ENCODE results near the gene AP2A2.

Gene AP2A2

GRCh38 chr11:1017269-1018005, 91.8 kb downstream of the AP2A2 start:
- Mint-ChIP-seq H3K27ac (peak overlapping the region; percentile 3), H3K4me3 (no peak overlapping the region), H3K9me3 (peaks cover 15% of the 10 kb centered on the region), H3K36me3 (ENCODE audit: low read depth) (no peaks in the 10 kb centered on the region), H3K4me1 (ENCODE audit: low read depth) (peaks cover 18% of the 10 kb centered on the region), H3K27me3 (no peaks in the 10 kb centered on the region)
- DNase-seq = no peak

DNA sequence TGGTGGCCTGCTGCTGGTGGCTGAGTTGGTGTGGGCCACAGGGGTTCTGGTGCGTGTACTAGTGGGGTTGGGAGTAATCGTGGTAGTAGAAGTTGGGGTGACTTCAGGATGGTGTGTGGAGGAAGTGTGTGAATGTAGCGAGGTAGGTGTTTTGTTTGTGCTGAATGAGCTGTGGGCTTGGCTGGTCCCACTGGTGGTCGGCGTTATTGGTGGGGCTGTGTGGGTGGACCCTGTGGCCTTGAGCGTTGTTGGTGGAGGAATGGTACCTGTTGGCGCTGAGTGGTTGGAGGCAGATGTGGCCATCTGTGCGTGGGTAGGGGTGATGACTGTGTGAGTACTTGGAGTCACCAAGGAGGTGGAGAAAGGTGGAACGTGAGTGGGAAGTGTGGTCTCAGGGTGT, 92.4 kb downstream of the AP2A2 start:
- Mint-ChIP-seq H3K4me3 (no peak overlapping the region), H3K4me1 (ENCODE audit: low read depth) (peaks cover 18% of the 10 kb centered on the region), H3K27me3 (no peaks in the 10 kb centered on the region), H3K36me3 (ENCODE audit: low read depth) (no peaks in the 10 kb centered on the region), H3K27ac (no peak overlapping the region), H3K9me3 (peaks cover 15% of the 10 kb centered on the region)
- no peak for DNase-seq

DNA sequence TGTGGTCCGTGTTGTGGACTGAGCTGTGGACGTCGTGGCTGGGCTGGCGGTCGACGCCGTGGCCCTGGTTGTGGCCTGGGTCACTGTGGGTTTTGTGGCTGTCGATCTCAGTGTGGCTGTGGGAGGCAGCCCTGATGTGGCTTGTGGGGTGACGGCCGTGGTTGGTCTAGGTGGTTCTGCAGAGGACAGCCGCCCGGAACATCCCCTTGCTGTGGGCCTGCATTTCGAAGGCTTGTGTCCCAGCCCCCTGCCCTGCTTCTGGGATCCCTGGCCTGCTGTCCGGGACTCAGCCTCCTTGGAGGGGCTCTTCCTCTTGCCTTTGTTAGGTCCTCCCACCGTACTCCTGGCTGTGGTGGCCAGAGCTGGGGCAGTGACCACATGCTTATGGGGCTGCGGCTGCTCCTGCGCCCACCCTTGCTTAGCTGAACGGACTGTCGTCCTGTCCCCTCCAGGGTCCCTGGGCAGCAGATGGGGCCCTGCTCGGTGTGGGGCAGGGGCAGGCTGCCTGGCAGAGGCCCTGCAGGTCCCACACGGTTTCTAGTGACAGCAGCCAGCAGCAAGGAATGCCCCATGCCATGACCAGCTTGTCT, 93.7 kb downstream of the AP2A2 start:
- Mint-ChIP-seq H3K27me3 (no peaks in the 10 kb centered on the region), H3K27ac (no peak overlapping the region), H3K4me1 (ENCODE audit: low read depth) (peaks cover 18% of the 10 kb centered on the region), H3K36me3 (ENCODE audit: low read depth) (no peaks in the 10 kb centered on the region), H3K4me3 (no peak overlapping the region), H3K9me3 (peaks cover 15% of the 10 kb centered on the region)
- DNase-seq = no peak

DNA sequence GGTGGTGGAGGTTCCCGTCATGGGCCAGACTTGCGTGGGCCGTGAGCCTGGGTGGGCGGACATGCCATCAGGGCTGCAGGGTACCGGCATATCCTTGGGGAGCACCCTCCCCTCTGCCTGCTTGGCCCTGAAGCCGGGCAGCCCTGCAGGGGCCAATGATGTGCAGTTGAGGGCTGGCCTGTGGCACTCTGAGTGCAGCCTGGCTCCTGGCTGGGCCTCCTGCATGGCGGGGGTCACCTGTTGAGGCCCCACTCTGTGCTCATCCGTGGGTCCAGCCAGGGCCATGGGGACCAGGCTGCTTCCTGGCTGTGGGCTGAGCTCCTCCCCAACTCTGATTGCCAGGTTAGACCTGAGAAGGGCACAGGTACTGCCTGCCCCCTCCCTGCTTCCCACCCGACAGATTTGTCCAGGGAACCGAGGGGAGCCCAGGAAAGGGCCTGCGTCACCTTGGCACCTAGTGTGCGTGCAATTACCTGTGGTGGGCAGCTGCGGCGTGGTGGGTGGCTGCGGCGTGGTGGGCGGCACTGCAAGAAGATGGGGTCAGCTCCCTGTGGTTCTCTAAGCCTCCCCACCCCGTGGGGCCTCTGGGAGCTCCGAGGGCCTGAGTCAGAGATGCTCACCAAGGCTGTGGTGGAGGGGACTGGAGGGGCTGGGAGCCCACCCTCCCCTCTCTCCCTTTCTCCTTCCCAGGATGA, 94.7 kb downstream of the AP2A2 start:
- peaks cover 18% of the 10 kb centered on the region for H3K4me1 Mint-ChIP-seq (ENCODE audit: low read depth)
- peaks cover 15% of the 10 kb centered on the region for H3K9me3 Mint-ChIP-seq
- no peaks in the 10 kb centered on the region for H3K27me3 Mint-ChIP-seq
- H3K36me3 Mint-ChIP-seq (ENCODE audit: low read depth) = no peaks in the 10 kb centered on the region
- no peak for DNase-seq
- no peak overlapping the region for H3K27ac Mint-ChIP-seq
- H3K4me3 Mint-ChIP-seq = no peak overlapping the region

GRCh38 chr11:1022411-1022810, 96.7 kb downstream of the AP2A2 start:
- no peaks in the 10 kb centered on the region for H3K36me3 Mint-ChIP-seq (ENCODE audit: low read depth)
- peaks cover 7% of the 10 kb centered on the region for H3K4me1 Mint-ChIP-seq (ENCODE audit: low read depth)
- H3K9me3 Mint-ChIP-seq = peaks cover 6% of the 10 kb centered on the region
- no peak for DNase-seq
- H3K27ac Mint-ChIP-seq = no peak overlapping the region
- no peak overlapping the region for H3K4me3 Mint-ChIP-seq
- no peaks in the 10 kb centered on the region for H3K27me3 Mint-ChIP-seq

DNA sequence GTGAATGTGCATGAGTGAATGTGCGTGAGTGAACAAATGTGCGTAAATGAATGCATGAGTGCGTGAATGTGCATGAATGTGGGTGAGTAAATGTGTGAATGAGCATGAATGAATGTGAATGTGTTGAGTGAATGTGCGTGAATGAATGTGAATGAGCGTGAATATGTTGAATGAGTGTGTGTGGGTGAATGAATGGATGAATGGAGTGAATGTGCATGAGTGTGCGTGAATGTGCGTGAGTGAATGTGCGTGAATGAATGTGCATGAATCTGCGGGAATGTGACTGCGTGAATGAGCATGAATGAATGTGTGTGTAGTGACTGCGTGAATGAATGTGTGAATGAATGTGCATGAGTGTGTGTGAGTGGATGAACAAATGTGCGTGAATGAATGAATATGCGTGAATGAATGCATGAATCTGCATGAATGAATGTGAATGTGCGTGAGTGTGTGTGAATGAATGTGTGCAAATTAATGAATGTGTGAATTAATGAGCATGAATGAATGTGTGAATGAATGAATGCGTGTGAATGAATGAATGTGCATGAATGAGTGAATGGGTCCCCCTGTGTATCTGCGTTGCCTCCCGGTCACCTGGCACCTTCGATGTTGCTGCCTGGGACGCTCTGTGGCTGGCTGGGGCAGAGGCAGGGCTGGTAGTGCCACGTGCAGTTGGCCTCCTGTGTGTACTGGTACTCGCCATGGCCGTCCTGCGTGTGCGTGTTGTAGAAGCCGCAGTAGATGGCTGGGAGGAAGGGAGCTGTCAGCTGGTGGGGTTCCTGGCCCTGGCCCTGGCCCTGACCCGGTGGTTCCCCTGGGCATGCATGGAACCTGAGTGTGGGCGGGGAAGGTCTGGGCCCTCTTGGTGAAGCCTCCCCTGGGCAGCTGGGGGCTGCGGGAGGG, 97.5 kb downstream of the AP2A2 start:
- Mint-ChIP-seq H3K4me3 (no peak overlapping the region), H3K27ac (no peak overlapping the region), H3K36me3 (ENCODE audit: low read depth) (no peaks in the 10 kb centered on the region), H3K4me1 (ENCODE audit: low read depth) (peaks cover 1% of the 10 kb centered on the region), H3K27me3 (no peaks in the 10 kb centered on the region), H3K9me3 (peaks cover under 1% of the 10 kb centered on the region)
- no peak for DNase-seq

DNA sequence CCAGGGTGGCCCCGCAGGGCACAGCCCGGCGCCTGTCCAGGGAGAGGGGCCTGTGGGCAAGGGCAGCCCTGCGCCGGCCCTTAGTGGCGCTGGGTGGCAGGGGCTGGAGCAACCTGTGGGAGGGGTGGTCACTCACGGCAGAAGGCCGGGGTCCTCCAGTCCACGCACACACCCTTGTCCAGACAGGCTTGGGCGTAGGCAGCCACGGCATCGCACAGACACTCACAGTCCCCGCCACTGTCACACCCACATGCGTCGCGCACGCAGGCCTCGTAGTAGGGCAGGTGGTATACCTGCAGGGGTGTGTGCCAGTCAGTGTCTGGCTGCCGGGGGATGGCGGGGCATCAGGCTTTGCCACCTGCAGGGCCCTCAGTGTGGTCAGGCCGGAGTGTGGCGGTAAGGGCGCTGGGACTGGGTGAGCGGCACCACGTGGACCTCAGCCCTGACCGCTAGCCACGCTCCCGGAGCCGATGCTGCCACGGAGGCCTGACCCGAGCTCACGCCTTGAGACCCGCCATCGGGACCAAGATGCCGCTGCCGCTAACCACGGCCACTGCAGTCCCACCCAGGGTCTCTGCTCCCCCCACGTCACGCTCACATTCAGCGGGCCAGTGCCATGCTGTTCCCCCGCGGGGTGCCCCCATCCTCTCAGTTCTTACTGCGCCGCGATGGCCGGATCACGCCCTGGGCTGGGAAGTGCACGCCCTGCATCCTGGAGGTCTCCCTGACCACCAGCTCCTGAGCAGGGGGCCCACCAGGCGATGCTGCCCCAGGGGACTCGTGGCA, 98.3 kb downstream of the AP2A2 start:
- no peaks in the 10 kb centered on the region for H3K9me3 Mint-ChIP-seq
- no peaks in the 10 kb centered on the region for H3K36me3 Mint-ChIP-seq (ENCODE audit: low read depth)
- H3K27ac Mint-ChIP-seq = no peak overlapping the region
- no peak for DNase-seq
- no peaks in the 10 kb centered on the region for H3K27me3 Mint-ChIP-seq
- no peak overlapping the region for H3K4me3 Mint-ChIP-seq
- no peaks in the 10 kb centered on the region for H3K4me1 Mint-ChIP-seq (ENCODE audit: low read depth)

- no peaks in the 10 kb centered on the region for H3K4me1 Mint-ChIP-seq (ENCODE audit: low read depth)
- DNase-seq = no peak
- H3K27me3 Mint-ChIP-seq = no peaks in the 10 kb centered on the region
- H3K4me3 Mint-ChIP-seq = no peak overlapping the region
- H3K9me3 Mint-ChIP-seq = no peaks in the 10 kb centered on the region
- H3K36me3 Mint-ChIP-seq (ENCODE audit: low read depth) = no peaks in the 10 kb centered on the region
- no peak overlapping the region for H3K27ac Mint-ChIP-seq
Observed at GRCh38 chr11:1024597-1025409, 99.1 kb downstream of the AP2A2 start.

- no peak for DNase-seq
- Mint-ChIP-seq H3K36me3 (ENCODE audit: low read depth) (no peaks in the 10 kb centered on the region), H3K9me3 (no peaks in the 10 kb centered on the region), H3K4me3 (no peak overlapping the region), H3K4me1 (ENCODE audit: low read depth) (no peaks in the 10 kb centered on the region), H3K27me3 (no peaks in the 10 kb centered on the region), H3K27ac (no peak overlapping the region)
Observed at GRCh38 chr11:1025410-1026162, 99.9 kb downstream of the AP2A2 start.

DNA sequence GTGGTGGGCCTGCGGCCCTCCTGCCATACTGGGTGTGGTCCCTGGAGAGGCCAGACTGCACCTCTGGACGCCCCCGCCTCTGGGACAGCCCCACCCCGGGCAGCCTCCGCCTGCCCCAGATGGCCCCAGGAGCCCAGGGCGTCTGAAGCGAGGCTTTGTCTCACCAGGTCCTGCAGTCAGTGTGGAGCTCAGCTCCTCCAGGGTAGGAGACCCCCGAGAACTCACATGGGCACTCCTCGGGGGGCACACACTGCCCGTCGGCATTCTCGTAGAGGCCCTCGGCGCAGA, 100.4 kb downstream of the AP2A2 start:
- Mint-ChIP-seq H3K27me3 (no peaks in the 10 kb centered on the region), H3K36me3 (ENCODE audit: low read depth) (no peaks in the 10 kb centered on the region), H3K9me3 (no peaks in the 10 kb centered on the region), H3K4me3 (no peak overlapping the region), H3K4me1 (ENCODE audit: low read depth) (no peaks in the 10 kb centered on the region), H3K27ac (no peak overlapping the region)
- no peak for DNase-seq

GRCh38 chr11:1026641-1027482, 101.2 kb downstream of the AP2A2 start:
- no peak overlapping the region for H3K4me3 Mint-ChIP-seq
- no peaks in the 10 kb centered on the region for H3K36me3 Mint-ChIP-seq (ENCODE audit: low read depth)
- H3K9me3 Mint-ChIP-seq = no peaks in the 10 kb centered on the region
- H3K4me1 Mint-ChIP-seq (ENCODE audit: low read depth) = no peaks in the 10 kb centered on the region
- no peak overlapping the region for H3K27ac Mint-ChIP-seq
- H3K27me3 Mint-ChIP-seq = no peaks in the 10 kb centered on the region
- DNase-seq = no peak

GRCh38 chr11:1027483-1028290, 102.0 kb downstream of the AP2A2 start:
- Mint-ChIP-seq H3K4me1 (ENCODE audit: low read depth) (no peaks in the 10 kb centered on the region), H3K36me3 (ENCODE audit: low read depth) (no peaks in the 10 kb centered on the region), H3K4me3 (no peak overlapping the region), H3K27me3 (no peaks in the 10 kb centered on the region), H3K9me3 (no peaks in the 10 kb centered on the region), H3K27ac (no peak overlapping the region)
- no peak for DNase-seq

Measured in activated T-cell treated with anti-CD3 and anti-CD28 coated beads, Interleukin-2, amount 50 U/mL, for 24 hours (primary cell).